Cardiac muscle cell (in vitro differentiated cells and primary cell): ENCODE results near the gene RAMP3. TPM values are rescaled to one million over a fixed set of nuclear protein-coding genes. Genes with fewer than 3 reads are reported as not detected.

ENCODE experiments used
- DNase-seq, 2 donors: peaks; one replicate each; pipeline versions ENCODE4 v3.0.0 to v3.0.0-alpha.2; 2010 to 2017; ENCODE audit warnings: low read depth in 1 of 2, low spot score in 1 of 2
- H3K27ac ChIP-seq: fragments of 200-600 bp; sonication (generic); 2 replicates; pipeline ENCODE4 v1.5.1; 2016
- H3K27me3 ChIP-seq: fragments of 200-600 bp; sonication (generic); 2 replicates; pipeline ENCODE4 v1.6.0; 2016; ENCODE audit warnings: control low read depth
- H3K36me3 ChIP-seq: fragments of 200-600 bp; sonication (generic); 2 replicates; pipeline ENCODE4 v1.5.1; 2016; ENCODE audit warnings: control low read depth
- H3K4me1 ChIP-seq: fragments of 200-600 bp; sonication (generic); 2 replicates; pipeline ENCODE4 v1.8.1; 2017; ENCODE audit warnings: low read depth, mild to moderate bottlenecking, mixed run types
- H3K4me3 ChIP-seq: fragments of 200-600 bp; sonication (generic); 2 replicates; pipeline ENCODE4 v1.5.1; 2016; ENCODE audit warnings: mild to moderate bottlenecking
- H3K9me3 ChIP-seq: fragments of 200-600 bp; sonication (generic); 2 replicates; pipeline ENCODE4 v1.5.1; 2017; ENCODE audit warnings: low read depth, mild to moderate bottlenecking, control low read depth
- polyA plus RNA-seq: library from polyadenylated mRNA; unstranded; fragments of >200 nt; fragmentation: Nextera tagmentation; extraction: Ambion mirVana; gene quantifications from 2 replicates; pipeline ENCODE4 v1.2.1, GENCODE V29; 2016
- total RNA-seq: library from RNA; depleted of rRNA; stranded (reverse); fragments of >200 nt; gene quantifications from 2 replicates; pipeline ENCODE4 v1.2.3, GENCODE V29; 2016
- TF ChIP-seq, protein P1 (sequence below): IDR thresholded peaks from 2 replicates; pipeline ENCODE4 v1.5.1; 2012; ENCODE audit warnings: low read depth, mild to moderate bottlenecking, low read length

The RAMP3 gene
- total and polyA plus RNA-seq, 2 experiments from 2014 or later = not detected

DNA sequence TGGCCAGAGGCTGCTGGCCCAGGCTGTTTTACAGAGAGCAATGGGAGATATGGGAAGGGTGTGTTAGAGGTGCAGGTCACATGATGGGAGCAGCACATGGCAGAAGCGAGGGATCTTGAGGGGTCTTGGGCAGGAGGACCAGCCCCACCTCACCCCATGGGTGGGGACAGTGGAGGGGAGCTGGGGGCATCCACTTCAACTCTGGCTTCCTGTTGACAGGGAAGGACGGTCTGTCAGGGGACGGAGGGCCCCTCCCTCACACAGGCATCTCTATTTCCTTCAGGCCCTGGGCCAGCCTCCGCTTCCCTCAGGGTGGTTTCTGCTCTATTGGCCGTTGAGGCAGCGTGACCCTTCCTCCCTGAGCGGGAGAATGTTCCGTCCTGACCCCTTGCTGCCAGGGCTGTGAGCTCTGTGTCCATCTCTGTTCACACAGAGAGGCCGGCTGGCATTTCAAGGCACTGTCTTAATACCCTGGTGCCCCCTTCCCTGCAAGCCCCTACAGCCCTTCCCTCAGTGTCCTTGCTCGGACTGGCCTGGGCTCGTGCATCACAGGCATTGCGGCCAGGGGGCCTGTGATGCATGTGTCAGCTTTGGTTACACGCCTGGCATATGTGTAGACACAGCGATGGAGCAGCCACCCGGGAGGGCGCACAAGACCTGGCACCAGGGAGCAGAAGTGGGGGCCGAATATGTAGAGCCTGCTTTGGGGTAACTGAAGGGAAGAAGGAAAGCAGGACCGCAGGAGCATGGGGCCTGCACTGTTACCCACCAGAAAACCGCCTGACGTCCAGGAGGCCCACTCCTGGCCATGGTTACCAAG is 31.8 kb downstream of the RAMP3 start:
- TF ChIP-seq, protein P1, sequence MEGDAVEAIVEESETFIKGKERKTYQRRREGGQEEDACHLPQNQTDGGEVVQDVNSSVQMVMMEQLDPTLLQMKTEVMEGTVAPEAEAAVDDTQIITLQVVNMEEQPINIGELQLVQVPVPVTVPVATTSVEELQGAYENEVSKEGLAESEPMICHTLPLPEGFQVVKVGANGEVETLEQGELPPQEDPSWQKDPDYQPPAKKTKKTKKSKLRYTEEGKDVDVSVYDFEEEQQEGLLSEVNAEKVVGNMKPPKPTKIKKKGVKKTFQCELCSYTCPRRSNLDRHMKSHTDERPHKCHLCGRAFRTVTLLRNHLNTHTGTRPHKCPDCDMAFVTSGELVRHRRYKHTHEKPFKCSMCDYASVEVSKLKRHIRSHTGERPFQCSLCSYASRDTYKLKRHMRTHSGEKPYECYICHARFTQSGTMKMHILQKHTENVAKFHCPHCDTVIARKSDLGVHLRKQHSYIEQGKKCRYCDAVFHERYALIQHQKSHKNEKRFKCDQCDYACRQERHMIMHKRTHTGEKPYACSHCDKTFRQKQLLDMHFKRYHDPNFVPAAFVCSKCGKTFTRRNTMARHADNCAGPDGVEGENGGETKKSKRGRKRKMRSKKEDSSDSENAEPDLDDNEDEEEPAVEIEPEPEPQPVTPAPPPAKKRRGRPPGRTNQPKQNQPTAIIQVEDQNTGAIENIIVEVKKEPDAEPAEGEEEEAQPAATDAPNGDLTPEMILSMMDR = no peak

DNA sequence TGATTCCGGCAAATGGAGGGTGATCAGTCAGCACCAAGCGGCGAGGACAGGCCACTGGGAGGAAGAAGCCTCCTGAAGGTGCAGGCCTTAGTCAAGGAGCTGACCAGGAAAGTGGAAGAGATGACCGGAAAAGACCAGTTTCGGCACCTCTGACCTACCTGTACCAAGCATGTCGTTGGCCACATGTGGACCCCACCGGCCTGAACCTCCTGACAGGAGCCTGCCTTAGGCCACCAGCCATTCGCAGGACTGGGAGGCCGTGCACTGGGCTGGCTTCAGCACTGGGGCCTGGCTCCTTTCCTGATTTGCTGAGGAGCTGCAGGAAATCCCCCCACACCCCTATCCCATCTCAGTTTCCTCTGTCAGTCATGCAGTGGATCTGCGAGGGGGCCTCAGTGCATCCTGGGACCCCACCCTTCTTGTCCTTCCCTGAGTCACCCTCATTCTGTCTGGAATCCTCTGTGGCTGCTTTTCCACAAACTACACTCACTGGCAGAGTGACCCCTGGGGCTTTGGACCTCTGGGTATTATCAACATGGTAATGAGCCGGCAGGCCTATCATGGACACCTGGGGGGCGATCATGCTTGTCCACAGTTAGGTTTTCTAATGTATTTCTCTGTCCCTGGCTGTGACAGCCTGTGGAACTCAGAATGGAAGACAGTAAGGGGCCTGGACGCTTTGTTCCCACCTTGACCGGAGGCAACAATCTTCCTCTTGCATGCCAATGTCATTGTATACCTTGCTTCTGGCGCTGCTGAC is 33.0 kb downstream of the RAMP3 start:
- no peak overlapping the region for H3K4me3 ChIP-seq
- no peaks in the 10 kb centered on the region for H3K9me3 ChIP-seq
- no peaks in the 10 kb centered on the region for H3K4me1 ChIP-seq
- H3K27me3 ChIP-seq = no peaks in the 10 kb centered on the region
- H3K27ac ChIP-seq = no peak overlapping the region
- no peak for DNase-seq
- TF ChIP-seq, protein P1 = no peak
- H3K36me3 ChIP-seq = no peaks in the 10 kb centered on the region

More for the DNA sequence above, 31.8 kb downstream of the RAMP3 start:
- H3K4me1 ChIP-seq = no peaks in the 10 kb centered on the region
- H3K9me3 ChIP-seq = no peaks in the 10 kb centered on the region
- H3K4me3 ChIP-seq = no peak overlapping the region
- H3K36me3 ChIP-seq = no peaks in the 10 kb centered on the region
- no peak for DNase-seq
- H3K27me3 ChIP-seq = no peaks in the 10 kb centered on the region
- H3K27ac ChIP-seq = no peak overlapping the region

DNA sequence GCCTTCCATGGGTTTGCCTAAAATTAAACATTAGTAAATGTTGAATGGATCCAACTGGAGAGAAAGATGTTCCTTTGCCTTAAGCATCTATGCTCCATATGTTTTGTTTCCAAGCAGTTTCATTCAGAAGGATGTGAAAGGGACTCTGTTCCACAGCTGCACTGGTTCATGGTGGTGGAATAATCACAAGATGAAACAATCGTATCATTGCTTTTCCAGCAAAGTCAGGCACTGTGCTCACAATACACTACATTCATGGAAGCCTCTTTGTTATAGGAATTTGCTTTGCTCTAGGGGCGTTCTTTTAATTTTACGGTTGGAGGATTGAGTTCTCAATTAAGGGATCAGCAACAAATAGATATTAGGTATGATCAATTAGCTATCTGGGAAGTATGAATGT is 33.8 kb downstream of the RAMP3 start:
- TF ChIP-seq, protein P1 = no peak

DNA sequence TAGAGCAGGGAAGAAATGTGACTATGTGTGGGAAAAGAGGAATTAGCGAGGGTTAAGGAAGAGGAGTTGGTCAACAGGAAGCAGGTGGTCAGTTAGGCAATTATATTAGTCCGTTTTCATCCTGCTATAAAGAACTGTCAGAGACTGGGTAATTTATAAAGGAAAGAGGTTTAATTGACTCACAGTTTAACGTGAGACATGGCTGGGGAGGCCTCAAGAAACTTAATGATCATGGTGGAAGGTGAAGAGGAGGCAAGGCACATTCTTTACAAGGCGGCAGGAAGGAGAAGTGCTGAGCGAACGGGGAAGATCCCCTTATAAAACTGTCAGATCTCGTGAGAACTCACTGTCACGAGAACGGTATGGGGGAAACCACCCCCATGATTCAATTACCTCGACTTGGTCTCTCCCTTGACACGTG is 35.0 kb downstream of the RAMP3 start:
- no peaks in the 10 kb centered on the region for H3K27me3 ChIP-seq

More for the DNA sequence above, 33.8 kb downstream of the RAMP3 start:
- Histone ChIP-seq H3K36me3 (no peaks in the 10 kb centered on the region), H3K4me3 (no peak overlapping the region), H3K27ac (no peak overlapping the region), H3K9me3 (no peaks in the 10 kb centered on the region), H3K27me3 (no peaks in the 10 kb centered on the region), H3K4me1 (no peaks in the 10 kb centered on the region)
- DNase-seq = no peak

DNA sequence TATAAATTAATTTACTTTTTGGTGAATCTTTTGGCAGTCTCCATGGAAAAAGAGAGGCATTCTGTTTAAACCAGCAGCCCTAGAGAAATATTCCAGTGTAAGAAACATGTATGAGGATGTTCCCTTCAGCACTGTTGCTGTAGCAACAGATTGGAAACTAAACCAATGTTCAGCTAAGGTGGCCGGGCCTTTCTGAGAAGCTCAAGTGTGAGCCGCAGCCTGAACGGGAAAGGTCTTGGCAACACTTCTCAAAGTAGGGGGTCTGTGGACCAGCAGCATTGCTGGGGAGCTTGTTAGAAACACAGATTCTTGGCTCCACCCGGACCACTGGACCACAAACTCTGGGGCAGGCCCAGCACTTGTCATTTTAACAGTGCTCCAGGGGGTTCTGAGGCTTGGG is 36.2 kb downstream of the RAMP3 start:
- TF ChIP-seq, protein P1 = no peak
- Histone ChIP-seq H3K27me3 (no peaks in the 10 kb centered on the region), H3K4me3 (no peak overlapping the region), H3K36me3 (no peaks in the 10 kb centered on the region), H3K27ac (no peak overlapping the region), H3K4me1 (no peaks in the 10 kb centered on the region), H3K9me3 (no peaks in the 10 kb centered on the region)
- DNase-seq = no peak

More for the DNA sequence above, 35.0 kb downstream of the RAMP3 start:
- no peaks in the 10 kb centered on the region for H3K36me3 ChIP-seq
- no peaks in the 10 kb centered on the region for H3K9me3 ChIP-seq
- TF ChIP-seq, protein P1 = no peak
- H3K4me3 ChIP-seq = no peak overlapping the region
- DNase-seq = no peak
- H3K27ac ChIP-seq = no peak overlapping the region
- H3K4me1 ChIP-seq = no peaks in the 10 kb centered on the region
